Breast epithelium (tissue), 3 donors: ENCODE results near the gene ICAM2.

ENCODE experiments used
- POLR2A ChIP-seq: fragments of 450-650 bp; IDR thresholded peaks from one replicate; pipeline ENCODE4 v1.6.1; 2016; ENCODE audit warnings: antibody characterized with exemption, mild to moderate bottlenecking, moderate library complexity
- TF ChIP-seq, protein P1 (sequence below), 3 donors: fragments of 450-650 bp; IDR thresholded peaks; one replicate each; pipeline ENCODE4 v1.5.1; 2016 to 2017; ENCODE audit warnings: antibody characterized with exemption in 3 of 3, mild to moderate bottlenecking in 3 of 3, moderate library complexity in 3 of 3

DNA sequence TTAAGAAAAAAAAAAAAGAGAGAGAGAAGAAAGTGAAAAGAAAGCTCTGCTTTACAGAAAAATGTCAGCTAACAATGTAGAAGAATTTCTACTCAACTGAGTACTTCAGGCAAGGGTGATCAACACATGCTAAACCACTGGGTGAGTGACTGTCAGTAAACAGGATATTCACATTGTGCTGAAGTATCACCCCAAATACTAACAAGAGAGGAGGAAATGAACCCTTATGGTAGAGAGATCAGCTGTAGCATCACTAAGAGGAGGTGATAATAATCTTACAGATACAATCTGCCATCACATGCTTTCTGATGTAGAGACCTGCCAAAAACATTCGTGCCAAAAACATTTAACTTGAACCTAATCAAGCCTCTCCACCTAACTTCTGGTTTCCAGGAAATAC is 30.7 kb upstream of the ICAM2 start:
- TF ChIP-seq, protein P1, sequence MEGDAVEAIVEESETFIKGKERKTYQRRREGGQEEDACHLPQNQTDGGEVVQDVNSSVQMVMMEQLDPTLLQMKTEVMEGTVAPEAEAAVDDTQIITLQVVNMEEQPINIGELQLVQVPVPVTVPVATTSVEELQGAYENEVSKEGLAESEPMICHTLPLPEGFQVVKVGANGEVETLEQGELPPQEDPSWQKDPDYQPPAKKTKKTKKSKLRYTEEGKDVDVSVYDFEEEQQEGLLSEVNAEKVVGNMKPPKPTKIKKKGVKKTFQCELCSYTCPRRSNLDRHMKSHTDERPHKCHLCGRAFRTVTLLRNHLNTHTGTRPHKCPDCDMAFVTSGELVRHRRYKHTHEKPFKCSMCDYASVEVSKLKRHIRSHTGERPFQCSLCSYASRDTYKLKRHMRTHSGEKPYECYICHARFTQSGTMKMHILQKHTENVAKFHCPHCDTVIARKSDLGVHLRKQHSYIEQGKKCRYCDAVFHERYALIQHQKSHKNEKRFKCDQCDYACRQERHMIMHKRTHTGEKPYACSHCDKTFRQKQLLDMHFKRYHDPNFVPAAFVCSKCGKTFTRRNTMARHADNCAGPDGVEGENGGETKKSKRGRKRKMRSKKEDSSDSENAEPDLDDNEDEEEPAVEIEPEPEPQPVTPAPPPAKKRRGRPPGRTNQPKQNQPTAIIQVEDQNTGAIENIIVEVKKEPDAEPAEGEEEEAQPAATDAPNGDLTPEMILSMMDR (IDR thresholded peaks at IDR 0.05): no peak
- no peak for TF ChIP-seq POLR2A
